ENCODE results near the gene SIGLEC8.
"Not testable (repeated sequence)": the region's sequence is repeated elsewhere in the genome, so short reads cannot be mapped to it uniquely, and the experiment has no call there.

The SIGLEC8 gene

DNA sequence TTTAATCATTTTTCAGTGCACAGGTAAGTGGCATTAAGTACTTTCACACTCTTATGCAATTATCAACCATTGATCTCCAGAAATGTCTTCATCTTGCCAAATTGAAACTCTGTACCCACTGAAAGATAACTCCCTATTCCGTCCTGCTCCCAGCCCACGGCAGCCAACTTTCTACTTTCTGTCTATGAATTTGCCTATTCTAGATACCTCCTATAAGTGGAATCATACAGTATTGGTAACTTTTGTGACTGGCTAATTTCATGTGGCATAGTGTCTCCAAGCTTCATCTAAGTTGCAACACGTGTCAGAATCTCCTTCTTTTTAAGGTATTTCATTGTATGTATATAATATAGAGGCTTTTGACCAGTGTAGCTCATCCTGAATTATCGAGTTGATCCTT lies 14.4 kb upstream of the SIGLEC8 start:
- no peak for DNase-seq

DNA sequence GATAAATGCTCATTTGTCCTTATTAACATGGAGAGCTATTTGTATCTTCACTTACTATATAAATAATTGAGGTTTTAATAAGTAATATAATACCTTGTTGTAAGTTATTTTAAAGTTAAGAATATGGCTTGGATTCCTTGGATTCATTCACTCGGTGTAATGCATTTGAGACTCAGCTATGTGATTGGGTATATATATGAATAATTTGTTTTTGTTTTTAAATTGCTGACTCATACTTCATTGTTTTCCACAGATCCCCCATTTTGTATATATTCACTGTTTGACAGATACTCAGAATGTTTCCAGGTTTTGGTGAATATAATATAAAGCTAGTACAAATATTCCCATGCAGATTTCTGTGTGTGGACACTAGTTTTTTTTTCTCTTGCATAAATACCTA lies 13.3 kb upstream of the SIGLEC8 start:
- no peak for DNase-seq

DNA sequence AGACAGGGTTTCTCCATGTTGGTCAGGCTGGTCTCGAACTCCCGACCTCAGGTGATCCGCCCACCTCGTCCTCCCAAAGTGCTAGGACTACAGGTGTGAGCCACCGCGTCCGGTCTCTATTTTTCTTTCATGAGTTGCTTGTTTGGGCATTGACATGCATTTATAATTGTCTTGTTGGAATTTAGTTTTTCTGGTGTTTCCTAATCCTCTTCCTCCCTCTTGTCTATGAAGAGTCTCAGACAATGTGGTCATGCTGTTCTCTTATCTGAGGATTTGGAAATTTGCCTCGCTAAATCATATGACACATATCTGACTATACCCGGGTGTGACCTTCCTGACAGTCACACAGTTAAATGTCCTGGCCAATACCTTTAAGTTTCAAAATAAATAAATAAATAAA lies 12.7 kb upstream of the SIGLEC8 start:
- DNase-seq, result no peak

DNA sequence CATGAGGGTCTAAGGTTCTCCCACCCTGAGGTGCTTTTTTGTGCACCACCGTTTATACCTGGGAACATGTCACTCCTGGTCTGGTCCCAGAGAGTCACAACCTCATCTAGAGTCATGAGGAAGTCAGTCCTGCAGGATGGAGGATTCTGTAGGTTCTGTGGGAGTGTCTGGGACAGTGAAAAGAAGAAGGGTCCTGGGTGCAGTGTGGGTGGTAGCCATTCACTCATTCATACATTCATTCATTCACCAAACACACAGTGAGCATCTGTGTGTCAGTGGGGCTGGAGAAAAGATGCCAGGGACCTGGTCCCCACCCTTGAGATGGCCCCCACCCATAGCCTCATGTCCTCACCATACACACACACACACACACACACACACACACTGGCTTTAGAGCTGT lies 11.4 kb upstream of the SIGLEC8 start:
- DNase-seq, result no peak

DNA sequence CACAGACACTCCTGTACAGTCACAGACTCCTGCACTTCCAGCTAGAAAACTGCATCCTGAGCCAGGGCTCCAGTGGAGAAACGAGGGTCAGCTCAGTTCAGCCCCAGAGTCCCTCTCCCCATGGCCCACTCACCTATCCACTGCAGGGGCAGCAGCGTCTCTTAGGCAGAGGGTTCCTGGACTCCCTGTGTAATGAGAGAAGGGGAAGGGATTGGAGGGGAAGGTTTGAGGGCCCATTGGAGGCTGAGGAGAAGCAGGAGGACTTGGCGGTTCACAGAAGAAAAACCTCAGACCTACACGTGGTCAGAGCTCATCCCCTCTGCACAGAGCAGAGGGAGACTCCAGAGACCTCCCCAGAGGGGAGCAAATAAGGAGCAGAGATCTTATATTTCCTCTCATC lies 10.9 kb upstream of the SIGLEC8 start:
- DNase-seq, result no peak

DNA sequence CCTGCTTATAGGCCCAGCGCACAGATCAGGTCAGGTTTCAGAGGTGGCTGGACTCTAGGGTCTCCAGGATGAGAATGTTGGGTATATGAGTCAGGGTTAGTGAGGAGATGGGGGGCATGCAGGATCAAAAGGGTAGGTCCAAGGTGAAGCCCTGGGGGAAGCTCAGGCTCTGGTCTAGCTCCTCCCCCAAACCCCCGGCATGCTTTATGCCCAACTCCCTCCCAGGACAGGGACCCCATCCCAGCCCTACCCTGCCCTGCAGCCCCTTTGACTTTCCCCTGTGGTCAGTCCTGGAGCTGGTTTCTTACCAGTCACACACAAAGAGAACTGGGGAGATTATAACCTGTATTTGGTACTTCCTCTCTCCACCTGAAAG lies 10.3 kb upstream of the SIGLEC8 start:
- DNase-seq, result no peak

DNA sequence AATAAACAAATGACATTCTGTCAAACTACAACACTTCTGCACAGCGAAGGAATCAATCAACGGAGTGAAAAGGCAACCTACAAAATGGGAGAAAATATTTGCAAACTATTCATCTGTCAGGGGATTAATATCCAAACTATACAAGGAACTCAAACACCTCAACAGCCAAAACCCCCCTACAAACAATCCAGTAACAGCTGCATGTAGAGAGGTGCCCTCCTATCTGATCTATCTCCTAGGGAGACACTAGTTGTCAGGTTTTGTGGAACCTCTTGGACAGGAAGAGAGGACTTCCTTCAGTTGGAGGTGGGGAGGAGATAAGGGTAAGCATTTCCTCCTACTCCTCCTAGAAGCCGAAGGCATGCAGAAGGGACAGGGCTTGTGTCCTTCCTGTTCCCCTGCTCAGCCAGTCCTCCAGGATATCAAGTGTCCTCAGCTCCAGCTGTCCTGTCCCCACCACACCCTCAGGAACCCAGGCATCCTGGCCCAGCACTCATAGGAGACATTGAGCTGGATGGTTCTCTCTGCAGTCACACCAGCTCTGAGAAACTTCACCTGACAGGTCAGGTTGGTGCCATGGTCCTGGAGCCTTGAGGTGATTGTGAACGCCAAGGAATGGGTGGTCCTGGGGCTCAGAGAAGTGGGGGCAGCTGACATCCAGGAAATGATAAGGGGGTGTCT lies 9.8 kb upstream of the SIGLEC8 start:
- no peak for DNase-seq

DNA sequence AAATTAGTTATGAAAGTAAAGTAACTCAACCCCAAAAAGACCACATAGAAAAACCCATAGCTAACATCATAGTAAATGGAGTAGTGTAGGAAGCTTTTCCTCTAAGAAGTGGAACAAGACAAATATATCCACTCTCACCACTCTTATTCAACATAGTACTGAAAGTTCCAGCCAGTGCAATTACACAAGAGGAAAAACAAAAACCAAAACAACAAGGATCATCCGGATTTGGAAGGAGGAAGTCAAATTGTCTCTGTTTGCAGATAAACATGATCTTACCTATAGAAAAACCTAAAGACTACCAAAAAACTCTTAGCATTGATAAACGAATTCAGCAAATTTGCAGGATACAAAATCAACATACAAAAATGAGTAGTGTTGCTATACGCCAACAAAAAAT lies 8.5 kb upstream of the SIGLEC8 start:
- no peak for DNase-seq

DNA sequence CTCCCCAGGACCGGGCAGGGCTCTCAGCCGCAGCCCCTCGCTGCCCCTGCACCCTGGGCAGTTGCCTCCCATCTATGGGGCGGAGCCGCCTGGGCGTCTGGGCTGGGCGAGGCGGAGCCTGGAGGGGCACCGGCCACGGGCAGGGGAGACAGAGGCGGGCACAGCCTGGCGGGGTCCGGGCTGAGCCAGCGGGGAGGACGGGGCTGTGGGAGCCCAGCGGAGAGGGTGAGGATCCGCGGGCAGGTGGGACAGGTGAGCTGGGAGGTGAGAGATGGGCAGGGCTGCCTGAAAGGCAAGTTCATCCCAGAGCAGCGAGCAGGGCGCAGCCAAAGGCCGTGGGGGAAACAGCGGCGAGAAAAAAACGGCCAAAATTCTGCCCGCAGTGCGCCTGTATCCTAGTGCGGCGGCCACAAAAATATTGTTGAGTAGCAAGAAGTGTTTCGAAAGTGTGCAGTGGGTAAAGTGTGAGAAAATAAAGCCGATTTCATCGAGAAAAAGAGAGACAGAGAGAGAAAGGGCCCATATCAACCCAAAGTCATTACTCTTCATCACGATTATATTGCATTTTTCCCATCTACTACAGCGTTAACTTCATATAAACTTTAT lies 5.8 kb upstream of the SIGLEC8 start:
- DNase-seq, result not testable (repeated sequence)

DNA sequence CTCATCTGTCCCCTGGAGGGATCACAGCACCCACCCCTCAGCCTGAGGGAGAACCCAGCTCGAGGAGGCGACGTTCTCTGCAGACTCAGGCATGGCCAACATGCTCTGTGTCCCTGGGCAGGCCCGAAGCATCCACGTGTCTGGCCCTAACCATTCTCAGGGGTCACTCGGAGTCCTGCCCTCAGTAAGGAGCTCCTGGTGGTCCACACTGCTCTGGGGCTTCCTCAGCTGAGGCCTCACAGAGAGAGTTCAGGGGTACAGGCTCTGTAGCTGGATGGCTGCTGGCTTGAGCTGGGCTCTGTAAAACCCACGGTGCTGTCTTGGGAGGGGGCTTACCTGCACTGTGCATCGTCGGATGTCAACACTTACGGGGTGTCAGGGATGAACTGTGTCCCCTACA lies 4.4 kb upstream of the SIGLEC8 start:
- DNase-seq, result no peak

DNA sequence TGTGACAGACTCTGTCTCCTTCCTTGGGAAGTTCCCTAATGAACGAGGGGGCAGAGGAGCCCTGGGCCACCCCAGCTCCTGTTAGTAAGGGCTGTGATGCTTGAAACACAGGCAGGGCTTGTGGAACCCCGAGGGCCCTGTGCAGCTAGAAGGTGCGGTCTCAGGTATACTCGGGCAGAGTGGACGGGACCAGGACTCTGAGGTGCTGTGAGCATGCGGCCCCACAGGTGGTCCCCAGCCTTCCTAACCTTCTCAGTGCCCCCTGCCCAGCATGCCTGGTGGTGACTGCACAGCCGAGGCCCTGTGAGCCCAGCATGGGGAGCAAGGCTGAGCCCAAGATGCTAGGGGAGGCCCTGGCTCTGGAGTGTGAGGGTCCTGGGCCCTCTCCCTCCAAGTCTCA lies 4.0 kb upstream of the SIGLEC8 start:
- no peak for DNase-seq

DNA sequence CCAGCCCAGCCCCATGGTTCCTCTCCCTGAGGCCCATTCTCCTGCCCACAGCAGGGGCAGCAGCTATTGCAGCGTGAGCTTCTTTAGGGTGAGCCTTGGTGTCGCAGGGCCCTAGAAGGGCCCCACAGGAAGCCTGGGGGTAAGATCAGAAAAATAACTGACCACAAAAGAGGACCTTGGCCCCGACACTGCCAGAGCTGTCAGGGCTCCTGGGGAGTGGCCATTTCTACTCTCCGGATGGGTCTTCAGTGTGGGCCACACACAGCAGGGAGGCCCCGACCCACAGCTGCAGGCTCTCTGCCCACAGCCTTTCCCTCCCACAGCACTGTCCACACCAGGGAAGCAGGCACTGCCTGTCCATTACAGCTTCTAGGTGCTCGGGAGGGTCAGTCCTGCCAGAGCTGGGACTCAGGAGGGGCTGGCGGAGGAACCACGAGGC lies 3.5 kb upstream of the SIGLEC8 start:
- no peak for DNase-seq

DNA sequence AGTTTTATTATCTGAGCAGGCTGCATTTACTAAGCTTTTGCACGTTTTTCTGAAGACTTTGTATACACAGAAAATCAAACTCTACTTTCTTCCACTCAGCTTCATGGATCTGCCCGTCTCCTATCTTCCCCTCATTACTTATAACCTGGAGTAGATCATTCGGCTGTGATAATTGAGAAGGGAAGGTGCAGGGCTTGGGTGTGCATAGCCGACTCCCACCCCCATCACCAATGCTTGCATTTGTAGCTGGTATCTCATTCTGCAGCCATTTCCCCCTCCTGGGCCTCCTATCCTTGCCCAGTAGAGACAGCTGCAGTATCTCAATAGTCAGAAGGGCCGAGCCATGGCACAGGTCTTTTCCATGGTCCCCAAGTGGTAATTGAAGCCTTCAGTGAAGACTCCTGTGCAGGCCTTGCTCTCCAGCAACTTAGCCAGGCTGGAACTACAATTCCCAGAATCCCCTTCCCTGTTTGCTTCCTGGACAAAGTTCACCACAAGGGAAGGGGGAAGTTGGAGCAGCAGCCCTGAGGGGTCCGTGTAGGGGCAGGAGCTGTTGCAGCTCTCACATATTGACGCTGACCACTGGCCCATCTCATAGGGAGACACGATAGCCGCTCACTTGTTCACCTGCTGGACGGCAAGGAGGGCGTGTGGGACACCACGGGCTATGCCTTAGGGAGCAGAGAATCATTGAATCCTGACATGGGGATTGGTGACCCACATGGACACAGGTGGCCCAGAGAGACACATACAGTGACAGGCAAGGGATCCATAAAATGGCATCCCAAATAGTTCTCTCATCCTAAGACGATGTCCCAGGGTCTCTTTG lies 2.1 kb upstream of the SIGLEC8 start:
- DNase-seq, result no peak

DNA sequence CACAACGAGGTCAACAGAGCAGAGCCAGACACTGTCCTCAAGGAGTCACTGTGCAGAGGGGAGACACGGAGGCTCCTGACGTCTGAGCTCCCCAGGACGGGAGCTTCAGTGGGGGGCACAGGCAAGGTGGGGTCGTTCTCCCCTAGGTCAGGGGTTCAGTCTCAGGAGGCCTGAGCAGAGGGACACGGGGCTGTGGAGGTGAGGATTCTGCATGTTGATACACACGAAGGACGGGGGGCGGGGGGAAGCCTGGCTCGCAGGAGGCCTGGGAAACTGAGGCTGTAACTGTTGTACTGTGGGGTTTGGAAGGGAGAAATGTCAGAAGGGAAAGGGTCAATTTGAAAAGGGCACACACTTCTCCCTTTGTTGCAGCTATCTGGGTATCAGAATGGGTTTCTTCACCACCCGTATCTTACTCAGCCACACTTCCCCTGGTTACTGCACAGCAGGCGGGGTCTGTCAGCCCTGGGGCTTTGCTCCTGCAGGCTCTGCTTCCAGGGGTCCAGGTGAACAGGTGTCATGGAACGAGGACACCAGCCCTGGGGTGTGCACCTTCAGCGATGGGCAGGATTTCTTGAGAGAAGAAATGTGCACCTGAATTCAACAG lies 748 bp upstream of the SIGLEC8 start:
- DNase-seq, result no peak

DNA sequence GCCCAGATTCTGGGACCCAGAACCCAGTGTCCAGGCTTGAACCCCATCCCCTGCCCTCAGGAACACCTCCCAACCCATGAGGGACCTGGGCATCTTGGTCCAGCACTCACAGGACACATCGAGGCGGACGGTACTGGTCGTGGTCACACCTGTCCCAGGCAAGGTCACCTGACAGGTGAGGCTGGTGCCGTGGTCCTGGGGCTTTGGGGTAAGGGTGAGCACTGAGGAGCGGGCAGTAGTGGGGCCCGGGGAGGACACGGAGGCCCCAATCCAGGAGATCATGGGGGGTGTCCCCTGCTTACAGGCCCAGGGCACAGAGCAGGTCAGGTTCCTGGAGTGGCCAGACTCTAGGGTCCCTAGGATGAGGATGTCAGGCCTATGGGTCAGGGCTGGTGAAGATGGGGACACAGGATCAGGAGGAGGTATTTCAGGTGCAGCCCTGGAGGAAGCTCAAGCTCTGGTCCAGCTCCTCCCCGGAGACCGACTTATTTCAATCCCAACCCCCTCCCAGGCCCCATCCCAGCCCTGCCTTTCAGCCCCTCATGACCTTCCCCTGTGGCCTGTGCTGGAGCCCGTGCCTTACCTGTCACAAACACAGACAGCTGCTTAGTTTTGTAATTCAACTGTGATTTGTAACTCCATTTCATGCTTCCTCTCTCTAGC lies 772 bp downstream of the SIGLEC8 start:
- DNase-seq, result no peak

DNA sequence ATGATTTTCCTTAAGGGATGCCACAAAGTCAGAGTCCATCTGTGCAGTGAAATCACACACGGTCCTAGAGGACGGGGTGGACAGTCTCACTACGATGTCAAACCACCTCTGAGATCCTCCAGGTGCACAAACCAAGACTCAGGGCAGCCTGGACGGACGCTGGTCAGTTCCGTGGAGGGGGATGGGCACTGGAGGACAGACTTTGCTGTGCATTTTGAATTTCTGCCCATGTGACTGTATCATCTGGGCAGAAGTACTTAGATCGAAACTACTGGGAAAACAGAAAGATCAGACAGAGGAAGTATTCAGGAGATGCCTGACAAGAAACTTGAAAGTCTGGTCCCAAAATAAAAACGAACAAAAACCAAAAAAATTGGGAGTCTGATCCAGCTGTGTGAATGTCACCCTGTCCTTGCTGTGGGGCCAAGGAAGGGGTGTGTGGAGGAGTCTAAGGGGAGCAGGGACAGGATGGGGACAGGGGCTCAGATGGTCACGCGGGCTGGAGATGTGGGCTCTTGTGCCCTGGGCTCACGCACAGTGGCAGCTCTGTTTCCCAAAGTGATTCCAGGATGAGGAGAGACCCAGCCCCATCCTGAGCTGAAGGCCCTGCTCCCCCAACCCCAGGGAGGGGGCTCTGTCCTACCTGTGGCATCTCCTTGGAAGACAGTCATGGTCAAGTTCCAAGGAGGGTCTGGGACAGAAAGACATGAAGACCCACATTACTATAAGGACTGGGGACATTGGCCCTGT lies 1.5 kb downstream of the SIGLEC8 start:
- DNase-seq, result no peak

DNA sequence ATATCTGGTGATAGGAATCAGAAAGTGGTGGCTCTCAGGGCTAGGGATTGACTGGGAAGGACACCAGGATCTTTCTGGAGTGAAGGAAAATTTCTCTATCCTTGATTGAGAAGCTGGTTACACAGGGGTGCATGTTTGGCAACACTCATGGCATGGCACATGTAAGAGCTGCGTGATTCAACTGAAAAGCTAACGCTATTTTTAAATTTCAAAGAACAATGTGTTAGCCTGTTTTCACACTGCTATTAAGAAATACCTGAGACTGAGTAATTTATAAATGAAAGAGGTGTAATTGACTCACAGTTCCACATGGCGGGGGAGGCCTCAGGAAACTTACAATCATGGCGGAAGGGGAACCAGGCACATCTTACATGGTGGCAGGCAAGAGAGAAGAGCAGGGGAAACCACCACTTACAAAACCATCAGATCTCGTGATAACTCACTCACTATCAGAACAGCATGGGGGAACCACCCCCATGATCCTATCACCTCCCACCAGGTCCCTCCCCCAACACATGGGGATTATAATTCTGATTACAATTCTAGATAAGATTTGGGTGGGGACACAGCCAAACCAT lies 7.4 kb downstream of the SIGLEC8 start:
- DNase-seq, result no peak

DNA sequence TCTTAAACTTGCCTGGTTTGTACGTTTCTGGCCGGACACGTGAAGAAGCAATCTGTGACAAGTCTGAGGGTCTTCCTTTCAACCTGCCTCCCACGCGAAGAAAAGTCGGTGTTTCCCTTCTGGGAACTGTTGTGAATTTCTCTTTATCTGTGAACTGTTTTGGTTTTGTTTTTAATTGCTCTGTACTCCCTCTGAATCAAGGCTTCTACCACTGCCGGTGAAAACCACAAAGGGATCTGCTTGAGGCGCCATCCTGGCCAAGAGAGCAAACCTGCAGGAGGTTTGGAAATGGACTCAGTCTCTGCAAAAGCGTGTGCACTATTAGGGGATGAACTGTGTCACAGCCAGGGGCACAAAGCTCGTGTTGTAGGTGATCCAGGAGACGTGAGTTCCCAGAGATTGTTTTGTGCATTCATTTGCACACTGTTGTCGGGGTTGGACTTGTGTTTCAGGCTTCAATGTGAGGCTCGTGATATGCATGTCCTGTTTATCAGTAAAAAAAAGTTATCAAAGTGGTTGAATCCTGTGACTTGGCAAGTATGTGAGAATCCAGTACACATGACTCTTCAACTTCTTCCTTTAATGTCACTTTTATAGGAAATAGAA lies 9.7 kb downstream of the SIGLEC8 start:
- no peak for DNase-seq

DNA sequence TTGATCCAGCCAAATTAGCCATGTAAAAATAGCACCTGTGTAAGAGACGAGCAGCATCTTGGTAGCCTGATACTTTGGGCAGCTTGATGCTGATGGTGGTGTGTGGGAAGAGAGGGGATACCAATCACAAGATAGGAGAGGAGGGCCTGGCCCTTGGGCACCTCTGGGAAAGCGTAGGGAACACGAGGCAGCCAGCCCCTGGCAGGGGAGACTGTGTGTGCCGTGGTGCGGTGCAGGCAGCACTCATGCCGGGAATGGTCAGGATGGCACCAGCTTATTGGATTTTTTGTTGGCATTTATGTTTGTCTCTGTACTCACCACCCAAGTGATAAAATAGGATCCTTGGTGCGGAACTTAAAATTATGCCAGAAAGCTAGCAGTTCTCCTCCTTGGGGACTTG lies 10.2 kb downstream of the SIGLEC8 start:
- DNase-seq, result no peak

DNA sequence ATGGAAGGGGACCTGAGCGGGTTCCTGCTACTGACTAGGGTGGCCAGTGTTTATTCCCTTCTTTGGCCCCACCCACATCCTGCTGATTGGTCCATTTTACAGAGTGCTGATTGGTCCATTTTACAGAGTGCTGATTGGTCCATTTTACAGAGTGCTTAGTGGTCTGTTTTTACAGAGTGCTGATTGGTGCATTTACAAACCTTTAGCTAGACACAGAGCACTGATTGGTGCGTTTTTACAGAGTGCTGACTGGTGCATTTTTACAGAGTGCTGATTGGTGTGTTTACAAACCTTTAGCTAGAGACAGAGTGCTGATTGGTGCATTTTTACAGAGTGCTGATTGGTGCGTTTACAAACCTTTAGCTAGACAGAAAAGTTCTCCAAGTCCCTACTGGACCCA lies 10.7 kb downstream of the SIGLEC8 start:
- not testable (repeated sequence) for DNase-seq
